SH-SY5Y (cell line): Measurements from ENCODE around the gene CCDC174.

Experiments
- GATA2 ChIP-seq: IDR thresholded peaks from 2 replicates; pipeline ENCODE4 v1.6.1; 2011; ENCODE audit warnings: mild to moderate bottlenecking, low read depth, low read length
- GATA3 ChIP-seq: IDR thresholded peaks from 2 replicates; pipeline ENCODE4 v1.6.1; 2011; ENCODE audit warnings: low read depth, mild to moderate bottlenecking, low read length, moderate library complexity

GRCh38 chr3:14664170-14664569 lies 12.6 kb downstream of the CCDC174 start:
- TF ChIP-seq GATA2 (no peak), GATA3 (no peak)
